ENCODE results near the gene ANO1. TPM values are rescaled to one million over a fixed set of nuclear protein-coding genes. Genes with fewer than 3 reads are reported as not detected.

Gene ANO1
- total RNA-seq, 4 donors from 2014 or later = 5.1 to 17.5 (median 14.5) TPM

GRCh38 chr11:70076461-70076931 lies 1.6 kb upstream of the ANO1 start:
- no peak for DNase-seq
- no peak for TF ChIP-seq CTCF (IDR thresholded peaks at IDR 0.05)
- no peak for TF ChIP-seq POLR2A (IDR thresholded peaks at IDR 0.05)
- intact Hi-C loops (cut with DNase I) = no loop called here

GRCh38 chr11:70077411-70078094 lies 564 bp upstream of the ANO1 start:
- no peak for DNase-seq
- Histone ChIP-seq H3K9me3 (no peaks in the 10 kb centered on the region), H3K36me3 (no peaks in the 10 kb centered on the region), H3K4me3 (peak overlapping the region in 3 of 4 donors; percentile 17 to 65 (median 44)), H3K27me3 (peaks cover 0 to 80% (median 3%) of the 10 kb centered on the region in 4 donors), H3K27ac (no peak overlapping the region), H3K4me1 (peaks cover 2 to 42% (median 5%) of the 10 kb centered on the region in 3 donors)
- TF ChIP-seq CTCF (IDR thresholded peaks at IDR 0.05) (no peak), POLR2A (IDR thresholded peaks at IDR 0.05) (no peak)
- intact Hi-C loops (cut with DNase I) = no loop called here
- 5 to 80% methylated on average over 1 to 10 of the region's 26 CpGs for WGBS, 2 donors

More at GRCh38 chr11:70076461-70076931, 1.6 kb upstream of the ANO1 start:
- Histone ChIP-seq H3K4me1 (peaks cover 2 to 40% (median 5%) of the 10 kb centered on the region in 3 donors), H3K36me3 (no peaks in the 10 kb centered on the region), H3K27me3 (peaks cover 0 to 90% (median 3%) of the 10 kb centered on the region in 4 donors), H3K4me3 (no peak overlapping the region), H3K9me3 (no peaks in the 10 kb centered on the region), H3K27ac (no peak overlapping the region)
- 61 to 74% methylated on average over 2 to 4 of the region's 6 CpGs for WGBS, 2 donors

- intact Hi-C loops (cut with DNase I) = no loop called here
- H3K27ac ChIP-seq = peak overlapping the region in 2 of 4 donors; percentile 52 to 70
These were observed 882 bp downstream of the ANO1 start for GRCh38 chr11:70078781-70079616.

GRCh38 chr11:70079691-70080090 lies 1.6 kb downstream of the ANO1 start:
- Histone ChIP-seq H3K9me3 (no peaks in the 10 kb centered on the region), H3K4me1 (peaks cover 2 to 31% (median 5%) of the 10 kb centered on the region in 3 donors), H3K4me3 (no peak overlapping the region), H3K36me3 (no peaks in the 10 kb centered on the region), H3K27ac (peak overlapping the region in 1 of 4 donors; percentile 70), H3K27me3 (peaks cover 0 to 65% (median 3%) of the 10 kb centered on the region in 4 donors)
- 66 to 82% methylated on average over 2 to 5 of the region's 5 CpGs for WGBS, 2 donors
- intact Hi-C loops (cut with DNase I) = loop anchor here (10.0 kb wide), 1 partner anchor 65 kb away; no protein-coding TSS in a partner anchor
- no peak for TF ChIP-seq CTCF (IDR thresholded peaks at IDR 0.05)
- TF ChIP-seq POLR2A (IDR thresholded peaks at IDR 0.05) = no peak
- no peak for DNase-seq

More at GRCh38 chr11:70078781-70079616, 882 bp downstream of the ANO1 start:
- H3K4me3 ChIP-seq = peak overlapping the region; percentile 22 to 65 (median 34)
- peaks cover 2 to 31% (median 5%) of the 10 kb centered on the region in 3 donors for H3K4me1 ChIP-seq
- H3K36me3 ChIP-seq = no peaks in the 10 kb centered on the region
- no peak for DNase-seq
- WGBS, 2 donors = 48 to 59% methylated on average over 6 of the region's 50 CpGs
- peaks cover 0 to 65% (median 3%) of the 10 kb centered on the region in 4 donors for H3K27me3 ChIP-seq
- H3K9me3 ChIP-seq = no peaks in the 10 kb centered on the region
- TF ChIP-seq CTCF (IDR thresholded peaks at IDR 0.05) = no peak
- no peak for TF ChIP-seq POLR2A (IDR thresholded peaks at IDR 0.05)
